ENCODE data around the gene TBC1D4.

DNA sequence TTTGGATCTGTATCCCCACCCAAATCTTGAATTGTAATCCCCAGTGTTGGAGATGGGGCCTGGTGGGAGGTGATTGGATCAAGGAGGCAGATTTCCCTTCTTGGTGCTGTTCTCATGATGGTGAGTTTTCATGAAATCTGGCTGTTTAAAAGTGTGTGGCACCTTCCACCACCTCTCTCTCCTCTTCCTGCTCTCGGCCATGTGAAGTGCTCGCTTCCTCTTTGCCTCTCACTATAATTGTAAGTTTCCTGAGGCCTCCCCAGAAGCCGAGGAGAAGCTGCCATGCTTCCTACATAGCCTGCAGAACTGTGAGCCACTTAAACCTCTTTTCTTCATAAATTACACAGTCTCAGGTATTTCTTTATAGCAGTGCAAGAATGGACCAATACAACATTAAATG lies 40.0 kb upstream of the TBC1D4 start:
- TF ChIP-seq, protein P1, sequence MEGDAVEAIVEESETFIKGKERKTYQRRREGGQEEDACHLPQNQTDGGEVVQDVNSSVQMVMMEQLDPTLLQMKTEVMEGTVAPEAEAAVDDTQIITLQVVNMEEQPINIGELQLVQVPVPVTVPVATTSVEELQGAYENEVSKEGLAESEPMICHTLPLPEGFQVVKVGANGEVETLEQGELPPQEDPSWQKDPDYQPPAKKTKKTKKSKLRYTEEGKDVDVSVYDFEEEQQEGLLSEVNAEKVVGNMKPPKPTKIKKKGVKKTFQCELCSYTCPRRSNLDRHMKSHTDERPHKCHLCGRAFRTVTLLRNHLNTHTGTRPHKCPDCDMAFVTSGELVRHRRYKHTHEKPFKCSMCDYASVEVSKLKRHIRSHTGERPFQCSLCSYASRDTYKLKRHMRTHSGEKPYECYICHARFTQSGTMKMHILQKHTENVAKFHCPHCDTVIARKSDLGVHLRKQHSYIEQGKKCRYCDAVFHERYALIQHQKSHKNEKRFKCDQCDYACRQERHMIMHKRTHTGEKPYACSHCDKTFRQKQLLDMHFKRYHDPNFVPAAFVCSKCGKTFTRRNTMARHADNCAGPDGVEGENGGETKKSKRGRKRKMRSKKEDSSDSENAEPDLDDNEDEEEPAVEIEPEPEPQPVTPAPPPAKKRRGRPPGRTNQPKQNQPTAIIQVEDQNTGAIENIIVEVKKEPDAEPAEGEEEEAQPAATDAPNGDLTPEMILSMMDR (conservative IDR thresholded peaks at IDR 0.05; ENCODE audit: low read depth in 2 of 2) = no peak
- TF ChIP-seq JUNB (IDR thresholded peaks at IDR 0.05; ENCODE audit: unreplicated experiment) = no peak
- no peak for TF ChIP-seq EZH2 (IDR thresholded peaks at IDR 0.05; ENCODE audit: low read depth, unreplicated experiment)
- no peak for TF ChIP-seq EZH2phosphoT487 (IDR thresholded peaks at IDR 0.05; ENCODE audit: unreplicated experiment)
- TF ChIP-seq NANOG (IDR thresholded peaks at IDR 0.05; ENCODE audit: borderline replicate concordance) = no peak
- no peak for TF ChIP-seq POLR2AphosphoS5 (IDR thresholded peaks at IDR 0.05; ENCODE audit: low read depth)
- TF ChIP-seq, protein P2, sequence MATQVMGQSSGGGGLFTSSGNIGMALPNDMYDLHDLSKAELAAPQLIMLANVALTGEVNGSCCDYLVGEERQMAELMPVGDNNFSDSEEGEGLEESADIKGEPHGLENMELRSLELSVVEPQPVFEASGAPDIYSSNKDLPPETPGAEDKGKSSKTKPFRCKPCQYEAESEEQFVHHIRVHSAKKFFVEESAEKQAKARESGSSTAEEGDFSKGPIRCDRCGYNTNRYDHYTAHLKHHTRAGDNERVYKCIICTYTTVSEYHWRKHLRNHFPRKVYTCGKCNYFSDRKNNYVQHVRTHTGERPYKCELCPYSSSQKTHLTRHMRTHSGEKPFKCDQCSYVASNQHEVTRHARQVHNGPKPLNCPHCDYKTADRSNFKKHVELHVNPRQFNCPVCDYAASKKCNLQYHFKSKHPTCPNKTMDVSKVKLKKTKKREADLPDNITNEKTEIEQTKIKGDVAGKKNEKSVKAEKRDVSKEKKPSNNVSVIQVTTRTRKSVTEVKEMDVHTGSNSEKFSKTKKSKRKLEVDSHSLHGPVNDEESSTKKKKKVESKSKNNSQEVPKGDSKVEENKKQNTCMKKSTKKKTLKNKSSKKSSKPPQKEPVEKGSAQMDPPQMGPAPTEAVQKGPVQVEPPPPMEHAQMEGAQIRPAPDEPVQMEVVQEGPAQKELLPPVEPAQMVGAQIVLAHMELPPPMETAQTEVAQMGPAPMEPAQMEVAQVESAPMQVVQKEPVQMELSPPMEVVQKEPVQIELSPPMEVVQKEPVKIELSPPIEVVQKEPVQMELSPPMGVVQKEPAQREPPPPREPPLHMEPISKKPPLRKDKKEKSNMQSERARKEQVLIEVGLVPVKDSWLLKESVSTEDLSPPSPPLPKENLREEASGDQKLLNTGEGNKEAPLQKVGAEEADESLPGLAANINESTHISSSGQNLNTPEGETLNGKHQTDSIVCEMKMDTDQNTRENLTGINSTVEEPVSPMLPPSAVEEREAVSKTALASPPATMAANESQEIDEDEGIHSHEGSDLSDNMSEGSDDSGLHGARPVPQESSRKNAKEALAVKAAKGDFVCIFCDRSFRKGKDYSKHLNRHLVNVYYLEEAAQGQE (IDR thresholded peaks at IDR 0.05; ENCODE audit: unreplicated experiment) = no peak
